Keratinocyte (primary cell): Measurements from ENCODE around the gene DNAH11. TPM values are rescaled to one million over a fixed set of nuclear protein-coding genes. Genes with fewer than 3 reads are reported as not detected.
"Not testable (repeated sequence)": the region's sequence is repeated elsewhere in the genome, so short reads cannot be mapped to it uniquely, and the experiment has no call there.

Experiments
- DNase-seq: peaks from one replicate; pipeline ENCODE4 v3.0.0-alpha.2; 2011; ENCODE audit warnings: low read depth, missing footprints, low spot score
- FAIRE-seq: peaks from 2 replicates; lab custom pipeline; 2011; peaks lifted over from hg19 to GRCh38; lab: Jason Lieb, UNC
- H2AFZ ChIP-seq: 2 replicates; pipeline ENCODE4 v1.6.0; 2012; ENCODE audit warnings: low read length, control low read depth, inconsistent platforms; ENCODE audit not compliant: control insufficient read depth
- H3K27ac ChIP-seq: 2 replicates; pipeline ENCODE4 v1.5.1; 2011; ENCODE audit warnings: low read length; ENCODE audit not compliant: control insufficient read depth, insufficient read depth
- H3K27me3 ChIP-seq: 3 replicates; pipeline ENCODE4 v1.6.0; 2011; ENCODE audit warnings: low read length; ENCODE audit not compliant: control insufficient read depth, insufficient read depth; ENCODE audit errors: extremely low read depth
- H3K36me3 ChIP-seq, 2 experiments: 2 replicates in 1 of 2; 3 replicates in 1 of 2; pipeline ENCODE4 v1.5.1; 2011; ENCODE audit warnings: low read length in 2 of 2, mild to moderate bottlenecking in 1 of 2; ENCODE audit not compliant: control insufficient read depth in 2 of 2, insufficient read depth in 2 of 2; ENCODE audit errors: extremely low read depth in 1 of 2
- H3K4me1 ChIP-seq: 3 replicates; pipeline ENCODE4 v1.5.1; 2011; ENCODE audit warnings: low read length; ENCODE audit not compliant: control insufficient read depth, insufficient read depth; ENCODE audit errors: extremely low read depth
- H3K4me2 ChIP-seq: 3 replicates; pipeline ENCODE4 v1.6.0; 2011; ENCODE audit warnings: low read depth, low read length; ENCODE audit not compliant: control insufficient read depth, insufficient read depth; ENCODE audit errors: extremely low read depth
- H3K4me3 ChIP-seq, 3 experiments: fragments of 200-600 bp in 1 of 3; sonication (generic) in 1 of 3; 2 replicates in 2 of 3; 3 replicates in 1 of 3; pipeline ENCODE4 v1.5.1; 2011 to 2016; ENCODE audit warnings: low read length in 3 of 3, mild to moderate bottlenecking in 3 of 3, control low read depth in 2 of 3, inconsistent platforms in 1 of 3, low read depth in 1 of 3, mixed read lengths in 1 of 3, mixed run types in 1 of 3, moderate library complexity in 1 of 3; ENCODE audit not compliant: control insufficient read depth in 2 of 3, insufficient read depth in 2 of 3; ENCODE audit errors: extremely low read depth in 1 of 3
- H3K79me2 ChIP-seq: 2 replicates; pipeline ENCODE4 v1.6.0; 2012; ENCODE audit warnings: low read length; ENCODE audit not compliant: control insufficient read depth, insufficient read depth
- H3K9ac ChIP-seq: 3 replicates; pipeline ENCODE4 v1.6.0; 2011; ENCODE audit warnings: low read length; ENCODE audit not compliant: control insufficient read depth, insufficient read depth; ENCODE audit errors: extremely low read depth
- H3K9me1 ChIP-seq: 3 replicates; pipeline ENCODE4 v1.6.0; 2011; ENCODE audit warnings: low read length; ENCODE audit not compliant: control insufficient read depth, insufficient read depth; ENCODE audit errors: extremely low read depth
- H3K9me3 ChIP-seq: 2 replicates; pipeline ENCODE4 v1.5.1; 2012; ENCODE audit warnings: low read depth, low read length; ENCODE audit not compliant: control insufficient read depth
- H4K20me1 ChIP-seq: 3 replicates; pipeline ENCODE4 v1.6.0; 2011; ENCODE audit warnings: low read length; ENCODE audit not compliant: control insufficient read depth, insufficient read depth; ENCODE audit errors: extremely low read depth
- CTCF ChIP-seq, 3 experiments: IDR thresholded peaks in 1 of 3; conservative IDR thresholded peaks in 1 of 3; optimal IDR thresholded peaks in 1 of 3; 2 replicates in 2 of 3; 3 replicates in 1 of 3; pipeline versions ENCODE3 to v1.5.1; 2011; ENCODE audit warnings: low read length in 3 of 3, mild to moderate bottlenecking in 3 of 3, moderate library complexity in 2 of 3, control low read depth in 1 of 3, inconsistent platforms in 1 of 3; ENCODE audit not compliant: insufficient read depth in 2 of 3; ENCODE audit errors: extremely low read depth in 1 of 3
- EZH2 ChIP-seq: IDR thresholded peaks from one replicate; pipeline ENCODE4 v1.6.1; 2012; ENCODE audit warnings: inconsistent platforms, mild to moderate bottlenecking, low read length, moderate library complexity
- dilution Hi-C: fragments of 300-500 bp; cut with MboI; formaldehyde crosslinking; loops from one replicate; pipeline ENCODE4 v1.7.0; 2020; ENCODE audit warnings: low sequenced_read_pairs; ENCODE audit not compliant: extremely low pct_ligation_motif_present
- polyA plus RNA-seq, 5 experiments: library from polyadenylated mRNA; depleted of rRNA in 3 of 5; stranded (reverse) in 3 of 5; stranded (forward) in 1 of 5; unstranded in 1 of 5; fragments of >200 nt; gene quantifications; 1 replicate in 1 of 5; 2 replicates in 3 of 5; 3 replicates in 1 of 5; pipeline versions ENCODE4 v1.2.1 to v1.2.3, GENCODE V29; 2011 to 2012; ENCODE audit warnings: missing spikeins in 2 of 5, low read depth in 1 of 5, low replicate concordance in 1 of 5

The DNAH11 gene
- polyA plus RNA-seq, 1 donor (not counting 4 experiments of a cell fraction or from before 2014, with no cell fraction given): 0.21 TPM

- Histone ChIP-seq H3K79me2 (no peaks in the 10 kb centered on the region), H3K36me3 (no peaks in the 10 kb centered on the region), H3K9me3 (no peaks in the 10 kb centered on the region), H3K4me2 (no peak overlapping the region), H3K4me1 (no peaks in the 10 kb centered on the region), H3K9ac (no peak overlapping the region), H3K27me3 (no peaks in the 10 kb centered on the region), H3K4me3 (no peak overlapping the region), H2AFZ (no peak overlapping the region), H3K27ac (no peak overlapping the region), H4K20me1 (no peaks in the 10 kb centered on the region), H3K9me1 (no peaks in the 10 kb centered on the region)
- DNase-seq (no peak), FAIRE-seq (no peak)
- TF ChIP-seq CTCF (optimal IDR thresholded peaks at IDR 0.05 in 1 of 3, IDR thresholded peaks at IDR 0.05 in 1 of 3, conservative IDR thresholded peaks at IDR 0.05 in 1 of 3; ENCODE audit: extremely low read depth in 1 of 3, insufficient read depth in 2 of 3, low read length in 3 of 3) (no peak), EZH2 (no peak)
- dilution Hi-C loops: no loop called here
These were observed 16.4 kb upstream of the DNAH11 start for GRCh38 chr7:21526448-21526847.

GRCh38 chr7:21532485-21532884, 10.4 kb upstream of the DNAH11 start:
- FAIRE-seq, H3K4me1 ChIP-seq, H3K27me3 ChIP-seq, H3K4me2 ChIP-seq, H3K27ac ChIP-seq, H2AFZ ChIP-seq, H3K9me3 ChIP-seq, H4K20me1 ChIP-seq, H3K4me3 ChIP-seq, dilution Hi-C loops, DNase-seq, H3K9ac ChIP-seq, H3K9me1 ChIP-seq, H3K79me2 ChIP-seq, H3K36me3 ChIP-seq: not testable (repeated sequence)

GRCh38 chr7:21533646-21534045, 9.2 kb upstream of the DNAH11 start:
- DNase-seq, H3K9me3 ChIP-seq, H3K4me2 ChIP-seq, H3K4me3 ChIP-seq, H3K27me3 ChIP-seq, dilution Hi-C loops, H3K27ac ChIP-seq, H3K9ac ChIP-seq, H3K36me3 ChIP-seq, FAIRE-seq, H3K4me1 ChIP-seq, H3K9me1 ChIP-seq, H3K79me2 ChIP-seq, H4K20me1 ChIP-seq, H2AFZ ChIP-seq: not testable (repeated sequence)

- not testable (repeated sequence) for FAIRE-seq, H2AFZ ChIP-seq
These were observed 6.3 kb upstream of the DNAH11 start for GRCh38 chr7:21536445-21537118.

More at GRCh38 chr7:21536445-21537118, 6.3 kb upstream of the DNAH11 start:
- H3K4me1 ChIP-seq, H3K4me2 ChIP-seq, H3K4me3 ChIP-seq, H3K9me3 ChIP-seq, H4K20me1 ChIP-seq, H3K9ac ChIP-seq, H3K79me2 ChIP-seq, DNase-seq, H3K36me3 ChIP-seq, H3K27ac ChIP-seq, H3K9me1 ChIP-seq, H3K27me3 ChIP-seq, dilution Hi-C loops: not testable (repeated sequence)
